ELF-1 (cell line): ENCODE results near the gene ISOC2.
A peak's percentile ranks its signal among the peaks of the same experiment; 100 is the strongest.

Experiments used
- DNase-seq: peaks from one replicate; pipeline ENCODE4 v3.0.0-alpha.2; 2016; ENCODE audit warnings: low read depth, low spot score

ISOC2 gene

GRCh38 chr19:55477905-55478304, 16.5 kb upstream of the ISOC2 start:
- DNase-seq, result no peak

GRCh38 chr19:55476100-55476775, 14.8 kb upstream of the ISOC2 start, which contains the start of gene ZNF628:
Gene ZNF628 (plus strand): TSS chr19:55476617. CDS start chr19:55479911, 3,294 bp downstream.
- peak; percentile 98 for DNase-seq

GRCh38 chr19:55474269-55475265, 13.1 kb upstream of the ISOC2 start:
- peak; percentile 75 for DNase-seq

GRCh38 chr19:55473225-55474012, 12.0 kb upstream of the ISOC2 start:
- peak; percentile 82 for DNase-seq

- DNase-seq, result peak; percentile 72
Observed at GRCh38 chr19:55472463-55472862, 11.0 kb upstream of the ISOC2 start.

- peak; percentile 58 for DNase-seq
Observed at GRCh38 chr19:55471266-55471665, 9.8 kb upstream of the ISOC2 start.

GRCh38 chr19:55468054-55468393, 6.6 kb upstream of the ISOC2 start:
- DNase-seq, result no peak

- DNase-seq, result peak; percentile 66
Observed at GRCh38 chr19:55467236-55468053, 6.0 kb upstream of the ISOC2 start.

GRCh38 chr19:55466241-55466614, 4.8 kb upstream of the ISOC2 start:
- DNase-seq, result no peak

GRCh38 chr19:55465460-55466240, 4.2 kb upstream of the ISOC2 start:
- DNase-seq, result no peak

GRCh38 chr19:55464662-55465054, 3.2 kb upstream of the ISOC2 start, which contains the start of gene C19orf85:
Gene C19orf85 (minus strand): TSS chr19:55464751. CDS start chr19:55464554, 197 bp downstream.
- peak; percentile 76 for DNase-seq

GRCh38 chr19:55464039-55464661, 2.7 kb upstream of the ISOC2 start:
- no peak for DNase-seq

GRCh38 chr19:55463583-55464031, 2.2 kb upstream of the ISOC2 start:
- DNase-seq, result no peak

GRCh38 chr19:55462722-55463121, 1.3 kb upstream of the ISOC2 start:
- DNase-seq, result no peak

- no peak for DNase-seq
Observed at GRCh38 chr19:55461974-55462626, 658 bp upstream of the ISOC2 start.

- peak; percentile 91 for DNase-seq
Observed at GRCh38 chr19:55460670-55461258, 678 bp downstream of the ISOC2 start.

- DNase-seq, result no peak
Observed at GRCh38 chr19:55459950-55460657, 1.3 kb downstream of the ISOC2 start.

GRCh38 chr19:55459551-55459949, 1.9 kb downstream of the ISOC2 start:
- no peak for DNase-seq
